ENCODE measurements around the gene DTX1.

DNA sequence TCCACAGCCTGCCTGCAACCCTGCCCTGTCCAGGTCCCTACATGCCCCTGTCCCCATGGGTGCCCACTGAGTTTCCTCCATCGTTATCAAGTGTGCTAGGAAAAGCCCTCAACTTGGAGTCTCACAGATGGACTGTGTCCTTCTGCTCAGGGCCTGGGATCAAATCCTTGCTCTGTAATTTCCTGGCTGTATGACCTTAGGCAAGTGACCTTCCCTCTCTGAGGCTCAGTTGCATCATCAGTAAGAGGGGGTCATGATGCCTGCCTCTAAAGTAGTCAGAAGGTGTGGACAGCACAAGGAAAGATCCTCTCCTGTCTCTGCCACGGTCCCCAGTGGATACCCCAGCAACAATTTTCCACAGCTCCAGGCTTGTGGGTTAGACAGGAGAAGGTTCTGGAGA is 56.9 kb downstream of the DTX1 start:
- TF ChIP-seq CTCF (IDR thresholded peaks at IDR 0.05; ENCODE audit: insufficient read depth, low read depth, low read length) (no peak), EZH2 (IDR thresholded peaks at IDR 0.05; ENCODE audit: insufficient read depth, low read length) (no peak)
